AML-193 (cell line): ENCODE data around the gene RSPH1.

ENCODE experiments used
- DNase-seq, 2 experiments: peaks; one replicate each; lab custom pipeline; 2025; lab: John Stamatoyannopoulos, UW

The RSPH1 gene

DNA sequence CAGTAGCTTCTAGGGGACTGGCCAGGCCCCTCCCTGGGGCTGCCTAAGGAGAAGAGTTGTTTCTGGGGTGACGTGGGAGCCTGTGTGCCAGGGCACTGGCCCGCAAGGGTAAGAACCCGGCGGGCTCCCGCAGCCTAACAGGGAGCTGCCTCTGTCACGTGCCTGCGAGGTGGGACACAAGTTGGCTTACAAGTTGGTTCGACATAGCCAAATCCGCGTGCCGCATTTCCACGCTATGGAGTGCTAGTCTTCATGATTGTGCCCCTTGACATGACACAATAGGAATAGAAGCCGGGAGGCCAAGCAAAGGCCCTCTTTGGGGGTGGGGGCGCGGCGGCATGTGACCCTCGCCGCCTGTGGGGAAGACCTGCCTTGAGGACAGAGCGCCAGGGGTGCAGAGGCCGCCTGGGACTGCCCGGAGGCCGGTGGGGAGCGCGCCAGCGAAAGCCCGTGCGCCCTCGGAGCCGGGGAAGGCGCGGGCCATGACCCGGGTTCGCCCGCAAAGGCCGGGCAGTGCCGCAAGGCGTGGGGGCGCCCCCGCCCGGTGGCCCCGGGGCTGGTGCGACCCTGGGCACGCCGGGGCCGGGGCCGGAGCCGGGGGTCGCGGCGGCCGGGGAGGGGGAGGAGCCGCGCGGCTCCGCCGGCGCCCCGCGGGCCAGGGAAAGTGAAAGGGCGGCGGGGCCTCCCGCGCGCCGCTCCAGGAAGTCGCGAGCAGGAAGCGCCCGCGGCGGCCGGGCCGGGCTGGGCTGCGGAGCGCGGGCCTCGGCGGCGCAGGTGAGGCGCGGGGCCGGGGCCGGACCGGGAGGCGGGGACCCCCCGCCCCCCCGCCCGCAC, 17.3 kb upstream of the RSPH1 start, which contains the start of gene SLC37A1:
Gene SLC37A1 (plus strand): TSS at position 702 of the 834 bp plus-strand sequence. CDS start 4,603 bp downstream, outside the sequence.
- no peak for DNase-seq

DNA sequence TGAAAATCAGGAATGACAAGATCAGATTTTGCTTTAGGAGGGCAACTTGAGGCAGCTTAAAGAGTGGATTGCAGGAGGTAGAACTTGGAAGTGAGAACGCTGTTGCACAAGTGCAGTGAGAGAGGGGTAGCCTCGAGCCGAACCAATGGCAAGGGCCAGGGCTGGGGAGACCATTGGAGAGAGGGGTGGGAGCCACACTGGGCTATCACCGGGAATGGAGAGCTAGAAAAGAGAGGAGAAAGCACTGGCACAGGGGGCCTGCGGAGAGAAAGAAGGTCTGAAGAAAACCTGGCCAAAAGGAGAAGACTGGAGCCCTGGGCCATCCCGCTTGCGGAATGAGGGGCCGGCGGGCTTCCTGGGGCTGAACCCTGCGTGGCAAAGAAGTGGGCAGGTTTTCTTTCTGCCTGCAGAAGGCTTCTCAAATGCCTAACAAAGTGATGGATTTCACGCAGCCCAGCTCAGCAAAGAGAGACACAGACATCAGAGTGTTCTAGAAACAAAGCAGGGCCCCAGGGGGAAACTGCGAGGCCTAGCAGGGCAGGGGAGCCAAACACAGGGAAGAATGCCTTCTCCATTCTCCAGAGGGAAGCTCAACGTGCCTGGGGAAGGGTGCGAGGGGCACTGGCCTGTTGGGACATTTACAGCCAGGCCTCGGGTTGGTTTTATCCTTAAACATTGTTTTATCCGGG, 16.5 kb upstream of the RSPH1 start:
- DNase-seq: no peak

DNA sequence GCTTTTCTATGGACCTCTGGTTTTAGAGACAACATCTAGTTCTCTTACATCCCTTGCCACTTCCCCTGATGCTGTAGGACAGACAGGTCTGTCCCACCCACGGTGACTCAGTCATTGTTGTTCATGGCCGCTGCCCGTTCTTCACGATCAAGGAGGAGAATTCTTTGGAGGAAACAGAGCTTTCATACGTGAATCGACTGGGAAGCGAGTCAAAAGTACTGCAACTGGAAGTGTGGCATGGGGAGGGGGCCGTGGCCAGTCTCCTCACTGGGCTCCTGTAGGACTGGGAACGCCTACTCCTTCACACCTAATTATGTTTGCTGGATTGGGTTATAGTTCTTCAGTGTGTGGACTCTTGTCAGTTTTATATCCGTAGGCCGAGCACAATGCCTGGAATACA, 13.2 kb upstream of the RSPH1 start:
- DNase-seq: no peak

DNA sequence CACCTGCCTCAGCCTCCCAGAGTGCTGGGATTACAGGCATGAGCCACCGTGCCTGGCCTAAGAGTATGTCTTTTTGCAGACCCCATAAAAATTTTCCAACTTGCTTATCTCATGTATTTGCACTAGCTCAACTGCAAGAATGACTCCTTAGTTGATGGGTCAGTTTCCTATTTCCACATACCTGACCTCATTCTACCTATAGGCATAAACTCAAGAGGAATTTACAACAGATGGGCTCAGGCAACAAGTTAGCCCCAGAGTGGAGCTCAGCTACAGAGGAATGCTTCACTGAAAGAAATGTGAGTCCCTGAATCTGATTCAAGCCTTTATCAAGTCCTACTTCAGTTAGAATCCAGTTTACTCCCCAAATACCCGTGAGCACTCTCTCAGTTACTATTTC, 12.3 kb upstream of the RSPH1 start:
- no peak for DNase-seq

DNA sequence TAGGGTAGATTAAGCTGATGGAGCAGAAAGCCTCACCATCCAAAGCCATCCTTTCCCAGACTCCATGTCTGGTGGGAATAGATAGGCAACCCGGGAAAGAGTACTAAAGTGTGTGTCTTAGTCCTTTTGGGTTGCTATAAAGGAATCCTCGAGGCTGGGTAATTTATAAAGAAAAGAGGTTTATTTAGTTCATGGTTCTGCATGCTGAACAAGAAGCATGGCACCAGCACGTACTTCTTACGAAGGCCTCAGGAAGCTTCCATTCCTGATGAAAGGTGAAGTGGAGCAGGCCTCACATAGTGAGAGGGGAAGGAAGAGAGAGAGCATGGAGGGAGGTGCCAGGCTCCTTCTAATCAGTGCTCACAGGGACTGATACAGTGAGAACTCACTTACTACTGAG, 11.4 kb upstream of the RSPH1 start:
- DNase-seq: no peak

DNA sequence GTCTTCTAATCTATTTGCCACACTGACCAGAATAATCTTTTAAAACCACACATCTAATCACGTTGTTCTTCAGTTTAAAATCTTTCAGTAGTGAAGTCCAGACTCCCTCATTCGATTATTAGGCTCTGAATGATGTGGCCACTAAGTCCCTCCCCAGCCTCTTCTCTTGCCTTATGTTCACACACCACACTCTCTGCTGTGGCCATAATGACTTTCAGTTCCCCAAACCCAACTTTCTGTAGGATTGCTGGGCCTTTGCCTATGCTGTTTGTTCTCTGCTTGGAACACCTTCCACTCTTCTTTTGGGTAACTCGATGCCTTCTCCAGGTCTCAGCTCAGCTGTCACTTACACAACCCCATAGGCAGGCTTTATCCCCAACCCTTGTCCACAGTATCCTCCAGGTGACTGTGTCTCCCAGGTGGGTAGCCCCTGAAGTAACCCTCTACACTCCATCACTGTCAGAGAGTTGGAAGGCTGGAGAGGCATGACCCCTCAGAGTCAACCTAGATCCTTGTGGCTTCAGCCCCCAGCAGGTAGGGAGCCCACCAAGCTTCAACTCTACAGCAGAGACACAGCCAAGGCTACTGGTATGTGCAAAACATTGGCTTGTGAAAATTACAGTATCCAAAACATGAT, 9.2 kb upstream of the RSPH1 start:
- DNase-seq: no peak

DNA sequence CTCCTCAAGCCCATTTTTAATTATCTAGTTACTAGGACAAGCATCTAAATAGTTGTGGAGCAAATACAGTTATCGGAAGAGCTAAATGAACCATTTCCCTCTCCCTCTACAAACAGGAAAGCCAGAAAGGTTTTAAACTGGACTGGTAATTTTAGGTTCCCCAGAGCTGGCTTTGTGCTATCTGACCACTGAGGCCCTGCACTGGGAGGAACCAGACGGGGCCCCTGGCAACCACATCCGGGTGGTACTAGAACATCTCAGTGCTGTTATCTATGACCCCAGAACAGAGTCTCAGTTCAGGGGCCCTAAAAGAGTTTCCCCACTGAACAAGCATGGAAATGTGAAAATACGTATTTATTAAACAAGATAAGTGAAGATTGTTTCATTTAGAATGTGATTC, 7.7 kb upstream of the RSPH1 start:
- DNase-seq: no peak

DNA sequence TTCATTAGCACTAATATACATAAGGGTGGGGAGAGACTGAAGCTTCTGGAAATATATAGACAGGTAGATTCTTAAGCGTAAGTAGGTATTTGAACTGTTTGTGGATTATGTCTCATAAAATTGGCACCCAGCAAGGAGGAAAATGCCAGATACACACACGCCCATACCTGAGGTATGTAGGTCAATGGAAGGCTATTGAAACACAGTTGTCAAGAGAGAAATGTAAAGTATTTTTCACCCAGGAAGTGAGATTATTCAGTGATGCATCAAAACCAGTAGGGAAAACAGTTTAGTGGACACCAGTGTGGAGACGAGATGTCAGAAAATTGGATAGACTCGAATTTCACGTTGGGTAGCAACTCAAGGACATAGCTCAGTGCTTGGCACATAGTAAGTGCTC, 4.7 kb upstream of the RSPH1 start:
- no peak for DNase-seq

DNA sequence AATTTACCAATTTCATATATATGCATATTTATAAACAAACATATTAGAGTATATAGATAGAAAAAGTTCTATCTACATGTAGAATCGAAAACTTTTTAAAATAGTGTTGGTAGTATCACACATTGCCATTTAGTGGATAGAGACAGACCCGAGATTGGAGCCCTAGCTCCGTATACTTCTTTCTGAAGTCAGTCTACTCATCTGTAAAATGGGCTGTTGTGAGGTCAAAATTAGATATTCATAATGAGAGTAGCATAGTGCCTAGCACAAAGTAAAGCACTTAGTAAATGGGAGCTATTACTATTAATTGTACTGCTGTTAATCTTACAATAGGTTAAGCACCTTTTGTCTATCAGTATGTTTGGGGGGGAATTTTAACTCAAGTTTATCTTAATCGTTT, 4.2 kb upstream of the RSPH1 start:
- DNase-seq: no peak

DNA sequence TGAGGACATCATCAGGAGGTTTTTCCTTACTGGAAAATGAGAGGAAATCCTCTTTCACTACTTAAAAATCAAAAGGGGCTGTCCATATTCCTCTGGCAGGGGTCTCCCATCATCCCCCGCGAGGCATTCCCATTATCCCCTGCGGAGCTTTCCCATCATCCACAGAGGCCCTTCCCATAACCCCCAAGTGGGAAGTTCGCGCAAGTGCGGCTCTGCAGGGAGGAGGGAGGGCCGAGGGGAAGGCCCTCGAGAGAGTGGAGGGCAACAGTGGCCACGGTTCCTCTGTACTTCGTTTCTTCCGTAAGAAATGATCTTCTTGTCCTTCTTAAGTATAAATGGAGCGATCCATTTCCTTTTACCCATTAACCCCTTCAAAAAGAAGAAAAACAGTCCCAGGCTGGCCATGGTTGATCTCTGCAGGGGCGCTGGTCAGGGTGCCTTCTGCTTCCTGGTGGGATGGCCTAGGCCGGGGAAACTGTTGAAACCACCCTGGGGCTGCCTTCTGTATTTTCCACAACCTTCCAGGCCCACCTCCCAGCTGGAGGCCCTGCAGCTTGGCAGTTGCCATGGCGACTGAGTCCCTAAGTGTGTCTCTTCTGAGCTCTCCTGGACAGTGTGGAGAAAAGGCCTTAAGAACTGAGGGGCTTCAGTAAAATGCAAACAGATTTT, 3.6 kb upstream of the RSPH1 start:
- DNase-seq: no peak

DNA sequence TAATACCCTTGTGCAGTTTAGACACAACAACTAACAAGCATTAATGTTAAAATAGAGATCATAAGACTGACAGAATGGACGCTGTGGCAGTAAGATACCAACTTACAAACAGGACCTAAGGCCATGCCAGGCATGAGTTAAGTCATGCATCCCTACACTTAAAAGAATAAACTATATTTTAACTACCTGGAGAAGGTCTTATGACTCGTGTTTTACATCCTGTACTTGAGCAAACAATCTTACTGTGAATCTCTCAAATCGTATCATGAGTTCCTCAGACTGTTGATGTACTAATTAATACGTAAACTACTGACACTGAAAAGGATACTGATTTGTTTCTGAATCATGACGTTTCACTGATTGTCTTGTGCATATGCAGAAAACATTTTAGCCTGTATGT, 2.0 kb upstream of the RSPH1 start:
- no peak for DNase-seq

DNA sequence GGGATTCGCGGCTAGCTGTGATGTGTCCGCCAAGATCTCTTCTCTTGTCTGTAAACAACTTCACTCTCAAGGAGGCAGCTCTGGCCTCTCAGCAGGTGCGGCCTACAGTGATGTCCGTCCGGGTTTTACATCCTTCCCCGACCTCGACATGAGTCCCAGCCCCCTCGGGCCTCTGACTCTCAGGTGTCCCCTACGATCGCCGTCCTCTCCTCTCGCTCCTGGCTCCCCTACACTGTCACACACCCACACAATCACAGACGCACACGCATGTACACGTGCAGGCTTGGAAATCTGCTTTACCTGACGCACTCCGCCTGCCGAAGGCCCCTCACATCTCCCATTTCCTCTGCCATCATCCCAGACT, 797 bp upstream of the RSPH1 start:
- DNase-seq: no peak

DNA sequence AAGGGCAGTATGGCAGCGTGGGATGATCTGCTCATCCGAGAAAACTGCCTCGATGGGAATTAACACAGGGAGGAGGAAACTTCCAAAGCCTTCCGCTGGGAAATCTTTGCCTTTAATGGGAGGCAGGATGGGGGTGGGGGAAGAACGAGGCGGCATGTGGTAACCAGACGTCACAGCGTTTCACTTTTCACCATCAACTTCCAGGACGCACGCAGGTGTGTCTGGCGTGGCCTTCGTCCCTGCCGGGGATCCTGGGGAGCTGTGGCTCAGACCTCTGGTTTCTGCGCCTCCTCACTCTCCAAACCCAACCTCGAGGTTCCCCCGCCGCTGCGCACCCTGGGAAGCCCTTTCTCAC, 282 bp downstream of the RSPH1 start:
- DNase-seq: no peak

DNA sequence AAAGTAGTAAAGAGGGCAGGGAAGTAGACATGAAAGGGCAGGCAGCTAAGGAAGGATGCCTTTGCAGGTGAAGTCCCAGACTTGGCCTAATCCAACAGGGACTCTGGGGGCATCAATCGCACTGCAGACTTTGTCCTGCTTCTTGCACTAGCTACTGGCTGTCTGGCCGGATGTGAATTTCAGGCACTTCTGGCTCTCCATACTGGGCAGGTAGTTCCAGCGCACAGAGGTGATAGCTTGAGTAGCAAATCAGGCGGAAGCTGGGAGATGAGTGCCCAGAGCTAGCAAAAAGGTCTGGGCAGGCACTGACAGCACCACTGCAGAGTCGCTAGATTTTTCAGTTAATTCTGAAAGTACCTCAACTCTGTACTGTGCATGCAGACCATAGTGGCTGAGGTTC, 997 bp downstream of the RSPH1 start:
- no peak for DNase-seq

DNA sequence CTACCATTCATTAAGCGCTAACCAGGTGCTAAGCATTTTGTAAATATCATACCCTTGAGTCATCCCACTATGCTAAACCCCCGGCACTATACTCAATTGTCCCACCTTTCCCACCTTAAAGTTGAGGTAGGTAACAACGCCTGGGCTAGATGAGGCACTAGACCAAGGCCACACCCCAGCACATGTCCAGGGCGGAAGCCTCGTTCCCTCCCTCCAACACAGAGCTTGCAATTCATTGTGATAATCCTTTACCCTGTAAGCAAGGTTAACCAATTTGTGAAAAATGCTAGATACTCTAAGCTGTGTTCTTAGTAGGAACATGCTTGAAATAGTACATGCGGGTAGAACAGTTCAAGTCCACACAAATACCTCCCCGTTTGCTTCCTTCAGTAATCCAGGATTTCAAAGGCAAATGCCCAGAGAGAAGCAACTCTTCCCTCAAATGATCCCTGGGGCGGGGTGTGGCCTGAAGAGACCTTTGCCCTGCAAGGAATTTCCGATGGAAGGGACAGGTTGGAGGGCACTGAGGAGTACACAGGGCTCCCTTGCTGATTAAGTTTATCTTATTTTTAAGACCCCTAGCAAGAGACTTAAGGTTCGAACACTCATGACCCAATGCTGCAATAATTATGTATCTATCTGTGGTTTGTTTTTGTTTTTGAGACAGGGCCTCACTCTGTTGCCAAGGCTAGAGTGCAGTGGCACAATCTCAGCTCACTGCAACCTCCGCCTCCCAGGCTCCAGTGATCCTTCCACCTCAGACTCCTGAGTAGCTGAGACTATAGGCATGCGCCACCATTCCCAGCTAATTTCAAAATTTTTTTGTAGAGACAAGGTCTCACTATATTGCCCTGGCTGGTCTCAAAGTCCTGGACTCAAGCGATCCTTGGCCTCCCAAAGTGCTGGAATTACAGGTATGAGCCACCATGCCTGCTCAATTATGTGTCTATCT, 2.6 kb downstream of the RSPH1 start:
- DNase-seq: no peak

DNA sequence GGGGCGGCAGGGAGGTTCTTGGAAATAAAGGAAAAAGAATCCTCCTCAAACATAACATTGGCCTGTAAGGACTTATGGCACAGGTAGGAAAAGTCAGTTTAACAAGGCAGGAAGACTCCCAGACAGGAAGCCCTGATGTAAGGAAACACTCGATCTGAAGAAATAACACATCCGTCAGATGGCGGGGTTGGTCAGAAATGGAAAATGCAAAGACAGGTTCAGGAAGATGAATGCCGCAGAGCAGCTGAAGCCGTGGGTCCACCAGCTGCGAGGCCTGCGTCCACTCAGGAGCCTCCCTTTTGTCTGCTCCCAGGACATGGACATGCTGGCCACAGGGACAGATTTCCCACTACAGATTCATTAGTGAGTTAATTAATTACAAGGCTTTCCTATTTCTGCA, 3.8 kb downstream of the RSPH1 start:
- no peak for DNase-seq

DNA sequence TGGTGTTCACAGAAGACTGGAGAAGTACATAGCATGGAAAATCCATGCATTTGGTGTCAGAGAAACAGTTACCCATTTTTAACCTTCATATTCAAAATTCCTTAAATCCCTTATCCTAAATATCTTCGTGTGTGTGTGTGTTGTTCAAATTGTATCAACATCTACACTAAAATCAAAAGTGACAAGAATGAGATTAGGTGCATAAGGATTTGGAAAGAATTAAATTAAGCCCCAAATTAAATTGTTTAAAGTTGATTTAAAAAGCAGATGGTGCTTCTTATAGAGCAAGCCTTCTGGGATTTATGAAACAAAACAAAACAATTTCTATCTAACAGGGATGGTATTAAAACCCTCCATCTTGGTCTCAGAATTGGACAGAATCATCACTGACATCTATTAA, 4.7 kb downstream of the RSPH1 start:
- no peak for DNase-seq

DNA sequence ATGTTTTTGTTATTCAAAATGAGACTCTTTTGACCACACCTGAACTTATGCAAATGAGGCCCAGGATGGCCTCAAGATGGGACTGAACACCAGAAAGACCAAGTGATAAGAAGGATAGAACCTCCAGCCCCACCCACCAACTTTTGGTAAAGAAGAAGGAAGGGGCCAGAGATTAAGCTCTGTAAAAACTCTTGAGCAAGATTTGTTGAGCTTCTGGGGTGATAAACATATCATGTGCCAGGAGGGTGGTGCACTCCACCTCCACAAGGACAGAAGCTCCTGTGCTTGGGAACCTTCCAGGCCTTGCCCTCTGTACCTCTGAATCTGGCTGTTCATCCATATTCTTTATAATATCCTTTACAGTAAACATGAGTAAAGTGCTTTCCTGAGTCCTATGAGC, 5.3 kb downstream of the RSPH1 start:
- DNase-seq: no peak

DNA sequence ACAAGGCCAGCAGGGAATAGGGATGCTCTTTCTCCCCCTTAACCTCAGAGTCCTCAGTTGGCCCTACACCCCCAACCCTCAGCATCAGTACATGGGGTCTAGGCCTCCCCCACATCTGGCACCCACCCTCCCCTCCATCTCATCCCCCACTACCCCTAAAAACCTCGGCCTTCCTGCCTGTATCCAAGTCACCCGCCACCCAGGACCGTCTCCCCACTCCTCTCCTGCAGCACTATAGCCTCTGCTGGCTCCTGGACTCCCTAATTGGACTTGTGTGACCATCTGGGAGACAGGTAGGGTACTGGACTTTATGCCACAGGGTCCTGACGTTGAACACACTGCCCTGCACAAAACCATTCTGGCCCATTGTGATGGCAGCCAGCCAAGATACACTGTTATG, 6.0 kb downstream of the RSPH1 start:
- no peak for DNase-seq

DNA sequence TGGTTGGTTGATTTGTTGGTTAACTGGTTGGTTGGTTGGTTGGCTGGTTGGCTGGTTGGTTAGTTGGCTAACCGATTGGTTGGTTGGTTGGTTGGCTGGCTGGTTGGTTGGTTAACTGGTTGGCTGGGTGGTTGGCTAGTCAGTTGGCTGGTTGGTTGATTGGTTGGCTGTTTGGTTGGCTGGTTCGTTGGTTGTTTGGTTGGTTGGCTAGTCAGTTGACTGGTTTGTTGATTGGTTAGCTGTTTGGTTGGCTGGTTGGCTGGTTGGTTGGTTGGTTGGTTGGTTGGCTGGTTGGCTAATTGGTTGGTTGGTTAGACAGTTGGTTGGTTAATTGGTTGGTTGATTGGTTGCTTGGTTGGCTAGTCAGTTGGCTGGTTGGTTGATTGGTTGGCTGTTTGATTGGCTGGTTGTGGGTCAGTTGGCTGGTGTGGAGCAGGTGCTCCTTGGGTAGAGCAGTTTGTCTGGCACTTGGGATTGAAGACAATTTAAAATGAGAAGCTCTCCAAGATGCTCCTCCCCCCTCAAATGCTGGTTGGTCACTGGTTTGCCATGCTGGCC, 6.9 kb downstream of the RSPH1 start:
- no peak for DNase-seq

DNA sequence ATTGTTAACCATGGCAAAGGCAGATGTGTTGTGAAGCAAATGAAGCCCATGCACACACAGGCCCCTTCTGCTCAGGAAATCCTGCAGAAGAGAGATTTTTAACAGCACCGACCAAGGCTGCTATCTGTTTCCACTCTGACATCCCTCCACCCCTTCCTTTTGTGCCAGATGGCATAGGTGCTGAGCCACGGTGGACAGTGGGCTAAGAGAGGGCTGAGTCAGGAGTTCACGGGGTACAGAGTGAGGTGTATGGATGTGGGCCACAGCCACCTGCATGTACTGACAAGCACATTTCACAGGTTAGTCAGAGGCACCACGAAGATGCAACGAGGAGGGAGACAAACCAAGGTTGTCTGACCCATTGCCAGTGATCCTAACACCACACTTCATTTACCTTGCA, 9.5 kb downstream of the RSPH1 start:
- no peak for DNase-seq
